Measurements from ENCODE around the gene C12orf43.

The C12orf43 gene

DNA sequence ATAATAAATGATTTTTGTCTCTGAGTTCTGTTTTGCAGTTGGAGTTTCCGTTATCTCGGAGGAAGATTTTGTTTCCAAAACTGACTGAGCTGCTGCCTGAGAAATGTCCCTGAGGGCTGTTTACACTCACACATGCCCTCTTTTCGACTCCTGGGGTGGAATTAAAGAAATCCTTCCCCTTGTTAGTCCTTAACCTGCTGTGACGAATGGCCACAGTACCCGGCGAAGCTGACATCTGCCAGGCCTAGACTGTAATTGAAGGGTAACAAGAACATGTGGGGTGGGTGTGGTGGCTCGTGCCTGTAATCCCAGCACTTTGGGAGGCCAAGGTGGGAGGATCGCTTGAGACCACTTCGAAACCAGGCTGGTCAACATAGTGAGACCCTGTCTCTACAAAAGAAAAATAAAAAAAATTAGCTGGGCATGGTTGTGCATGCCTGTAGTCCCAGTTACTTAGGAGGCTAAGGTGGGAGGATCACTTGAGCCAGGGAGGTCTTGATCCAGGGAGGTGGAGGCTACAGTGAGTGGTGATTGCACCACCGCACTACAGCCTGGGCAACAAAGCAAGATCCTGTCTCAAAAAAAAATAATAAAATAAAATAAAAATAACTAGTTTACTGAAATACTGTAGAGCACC is 14.4 kb upstream of the C12orf43 start:
- no peak for FAIRE-seq

DNA sequence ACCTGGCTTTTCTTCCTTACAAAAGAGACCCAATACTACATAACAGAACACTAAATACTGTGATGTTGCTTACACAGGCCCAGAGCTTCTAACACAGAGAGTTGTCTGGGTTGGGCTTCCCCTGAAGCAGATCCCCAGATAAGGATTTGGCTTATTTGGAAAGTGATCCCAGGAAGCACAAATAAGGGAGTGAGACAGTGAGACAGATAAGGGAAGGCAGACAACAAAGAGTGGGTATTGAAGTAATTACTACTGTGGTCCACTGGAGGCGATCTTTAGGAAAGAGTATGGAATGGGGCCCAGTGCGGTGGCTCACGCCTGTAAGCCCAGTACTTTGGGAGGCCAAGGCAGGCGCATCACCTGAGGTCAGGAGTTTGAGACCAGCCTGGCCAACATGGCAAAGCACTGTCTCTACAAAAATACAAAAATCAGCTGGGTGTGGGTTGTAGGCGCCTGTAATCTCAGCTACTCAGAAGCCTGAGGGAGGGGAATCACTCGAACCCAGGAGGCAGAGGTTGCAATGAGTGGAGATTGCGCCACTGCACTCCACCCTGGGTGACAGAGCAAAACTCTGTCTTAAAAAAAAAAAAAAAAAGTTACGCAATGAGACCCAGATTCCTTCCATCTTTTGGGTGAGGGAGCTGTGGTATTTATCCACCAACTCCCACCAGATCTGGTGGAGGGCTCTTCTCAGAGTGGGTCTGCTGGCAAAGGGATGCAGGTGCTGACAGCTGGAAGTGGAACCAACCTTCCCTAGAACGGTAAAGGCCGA is 10.2 kb upstream of the C12orf43 start:
- no peak for FAIRE-seq

GRCh38 chr12:121025442-121026226 is 9.3 kb upstream of the C12orf43 start:
- FAIRE-seq: no peak

- no peak for FAIRE-seq
These were observed 7.5 kb upstream of the C12orf43 start for GRCh38 chr12:121023799-121024198.

DNA sequence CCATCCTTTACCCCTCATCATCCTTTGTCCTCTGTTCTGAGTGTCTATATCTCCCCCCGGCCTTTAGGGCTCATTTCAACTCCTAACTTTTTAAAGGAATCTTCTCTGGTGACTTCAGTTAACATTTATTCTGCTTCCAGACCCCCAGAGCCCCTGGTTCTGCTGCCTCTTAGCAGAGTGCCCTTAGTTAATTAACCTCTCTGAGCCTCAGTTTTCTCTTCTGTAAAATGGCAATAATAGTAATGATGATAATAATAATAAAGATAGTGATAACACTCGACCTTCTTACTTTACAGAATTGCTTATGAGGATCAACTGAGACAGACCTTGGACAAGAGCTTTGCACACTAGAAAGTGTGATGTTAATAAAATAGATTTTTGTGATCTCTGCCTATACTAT is 6.4 kb upstream of the C12orf43 start:
- no peak for FAIRE-seq

DNA sequence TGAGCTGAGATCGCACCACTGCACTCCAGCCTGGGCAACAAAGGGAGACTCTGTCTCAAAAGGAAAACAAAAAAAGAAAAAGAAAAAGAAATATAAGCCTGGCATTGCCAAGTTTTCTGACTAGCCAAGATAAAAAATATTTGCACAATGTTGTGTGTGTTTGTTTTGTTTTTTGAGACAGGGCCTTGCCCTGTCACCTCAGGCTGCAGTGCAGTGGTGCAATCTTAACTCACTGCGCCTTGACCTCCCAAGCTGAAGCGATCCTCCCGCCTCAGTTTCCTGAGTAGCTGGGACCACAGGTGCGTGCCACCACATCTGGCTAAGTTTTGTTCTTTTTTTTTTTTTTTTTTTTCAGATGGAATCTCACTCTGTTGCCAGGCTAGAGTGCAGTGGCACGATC is 5.5 kb upstream of the C12orf43 start:
- FAIRE-seq: no peak

GRCh38 chr12:121018860-121019617 is 2.8 kb upstream of the C12orf43 start:
- no peak for FAIRE-seq

DNA sequence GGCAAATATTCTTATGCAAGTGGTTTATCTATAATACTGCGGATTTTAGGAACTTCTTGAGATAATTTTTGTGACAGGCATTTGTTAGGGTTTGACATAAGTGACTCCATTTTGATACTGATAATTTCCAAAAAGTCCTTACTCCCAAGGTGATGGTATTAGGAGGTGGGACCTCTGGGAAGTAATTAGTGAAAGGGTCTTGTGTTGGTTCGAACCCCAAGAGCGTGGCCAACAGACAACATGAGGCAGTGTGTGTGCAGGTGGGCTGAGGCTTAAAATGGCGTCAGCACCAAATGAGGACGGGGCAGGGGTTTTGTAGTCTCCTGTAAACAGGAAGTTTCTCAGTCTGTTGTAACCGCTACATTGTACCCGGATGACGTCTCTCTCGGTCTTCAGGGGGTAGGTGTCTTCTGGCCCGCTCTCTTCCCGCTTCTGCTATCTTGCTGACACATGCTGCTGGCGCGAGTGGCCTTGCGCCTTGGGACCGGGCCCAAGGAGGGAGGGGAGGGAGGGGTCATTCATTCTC is 1.7 kb upstream of the C12orf43 start:
- FAIRE-seq: no peak

DNA sequence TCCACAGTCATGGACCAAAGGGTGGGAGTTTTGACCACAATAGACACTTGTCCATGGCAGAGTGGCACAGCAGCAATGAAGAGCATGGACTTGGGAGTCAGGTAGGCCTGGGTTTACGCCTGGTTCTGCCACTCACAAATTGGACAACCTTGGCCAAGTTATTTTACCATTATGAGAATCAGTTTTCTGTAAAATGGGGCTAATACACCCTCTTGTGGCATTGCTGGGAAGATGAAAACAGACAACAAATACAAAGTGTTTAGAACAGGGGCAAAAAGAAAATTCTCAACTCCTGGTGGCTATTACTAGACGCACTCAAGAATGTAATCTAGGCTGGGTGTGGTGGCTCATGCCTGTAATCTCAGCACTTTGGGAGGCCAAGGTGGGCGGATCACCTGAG is 2.6 kb downstream of the C12orf43 start:
- no peak for FAIRE-seq

DNA sequence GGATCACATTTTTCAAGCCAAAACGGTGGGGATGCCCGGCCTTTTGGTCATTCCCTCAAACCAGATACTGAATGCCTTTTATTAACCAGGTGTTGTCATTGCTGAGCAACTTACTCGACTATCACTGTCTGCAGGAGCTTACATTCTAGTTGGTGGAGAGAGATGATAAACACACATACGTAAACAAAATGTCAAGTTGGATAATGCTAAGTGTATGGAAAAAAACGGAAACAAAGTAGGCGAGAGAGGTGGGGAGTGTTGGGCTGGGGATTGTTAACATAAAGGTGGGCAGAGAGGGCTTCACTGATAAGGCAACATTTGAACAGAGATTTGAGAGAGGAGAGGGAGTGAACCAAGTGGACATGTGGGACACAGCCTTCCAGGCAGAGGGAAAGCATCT is 4.5 kb downstream of the C12orf43 start:
- no peak for FAIRE-seq

DNA sequence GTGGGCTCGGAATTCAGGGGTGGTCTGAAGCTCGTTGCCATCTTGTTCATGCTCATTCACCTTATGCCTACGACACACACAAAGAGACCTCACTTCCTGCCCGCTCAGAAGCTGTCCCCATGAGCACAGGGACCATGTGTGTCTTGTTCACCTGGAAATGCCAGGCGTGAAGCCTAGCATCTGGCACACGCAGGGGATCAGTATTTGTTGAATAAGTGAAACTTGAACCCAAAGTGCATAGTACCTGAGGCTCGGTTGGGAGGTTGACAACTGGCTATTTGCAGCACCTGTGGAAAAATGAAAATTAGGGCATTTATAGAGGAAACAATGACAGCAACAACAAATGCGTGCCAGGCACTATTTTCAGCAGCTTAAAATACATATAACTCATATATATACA is 5.4 kb downstream of the C12orf43 start:
- no peak for FAIRE-seq

DNA sequence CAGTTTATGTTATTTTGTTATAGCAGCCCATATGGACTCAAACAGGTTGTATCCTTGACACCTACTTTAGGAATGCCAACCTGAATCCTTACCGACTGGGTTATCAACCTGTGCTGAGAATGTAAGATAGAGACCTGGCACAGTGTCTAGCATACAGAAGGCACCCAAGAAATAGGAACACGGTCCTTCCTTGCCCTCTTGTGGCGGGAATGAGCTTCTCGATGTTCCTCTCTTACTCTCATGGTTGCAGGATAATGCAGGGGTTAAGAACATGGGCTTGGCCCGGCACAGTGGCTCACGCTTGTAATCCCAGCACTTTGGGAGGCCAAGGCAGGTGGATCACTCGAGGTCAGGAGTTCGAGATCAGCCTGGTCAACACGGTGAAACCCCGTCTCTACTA is 6.5 kb downstream of the C12orf43 start:
- no peak for FAIRE-seq

DNA sequence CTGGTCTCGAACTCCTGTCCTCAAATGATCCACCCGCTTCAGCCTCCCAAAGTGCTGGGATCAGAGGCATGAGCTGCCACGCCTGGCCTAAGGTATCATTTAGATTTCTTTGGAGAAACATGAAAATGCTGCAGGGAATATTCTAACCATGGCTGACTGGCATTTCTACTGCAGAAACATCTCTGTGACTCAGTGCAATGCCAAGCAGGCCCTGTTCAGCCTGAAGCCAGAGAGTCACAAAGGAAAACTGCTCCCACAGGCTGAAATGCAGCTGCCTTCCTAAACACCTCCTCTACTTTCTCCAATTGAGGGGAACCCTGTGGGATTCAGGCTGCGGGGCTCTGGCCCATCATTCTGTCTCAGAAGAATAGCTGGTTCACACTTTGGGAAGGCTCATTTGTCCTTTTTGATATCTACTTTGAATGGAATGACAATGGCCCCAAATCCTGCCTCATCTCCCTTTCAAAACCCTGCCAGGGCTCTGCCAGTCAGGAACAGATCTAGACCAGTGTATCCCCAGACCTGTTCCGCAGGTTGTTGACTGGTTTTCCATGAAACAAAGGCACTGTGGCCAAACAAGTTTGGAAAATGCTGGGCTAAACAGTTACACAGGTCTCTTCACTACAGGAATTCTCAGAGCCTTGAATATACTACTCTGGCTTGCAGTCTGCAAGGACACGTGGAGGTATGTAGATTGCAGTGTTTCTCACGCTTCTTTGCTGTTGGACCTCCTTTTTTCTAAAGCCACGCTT is 7.8 kb downstream of the C12orf43 start:
- no peak for FAIRE-seq

DNA sequence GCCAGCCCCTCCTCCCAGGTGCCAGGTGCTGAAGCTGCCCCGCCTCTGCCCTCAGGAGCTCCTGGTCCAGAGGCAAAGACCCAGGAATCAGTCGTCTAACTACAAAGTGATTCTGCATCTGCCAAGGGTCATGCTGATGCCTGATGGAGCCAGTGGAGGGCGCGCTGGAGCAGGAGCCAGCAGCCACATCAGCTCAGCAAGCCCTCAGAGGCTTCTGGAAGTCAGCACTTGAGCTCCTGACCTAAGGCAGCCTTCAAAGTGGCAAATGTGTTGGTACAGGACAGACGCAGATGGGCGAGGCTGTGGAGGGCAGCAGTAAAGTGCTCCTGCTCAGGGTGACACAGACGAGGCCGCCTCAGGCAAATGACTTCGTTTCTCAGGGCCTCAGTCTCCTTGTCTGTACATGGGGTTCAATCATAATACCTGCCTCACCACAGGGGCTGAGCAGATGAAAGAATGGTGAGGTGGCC is 10.9 kb downstream of the C12orf43 start:
- no peak for FAIRE-seq

- FAIRE-seq: no peak
These were observed 12.0 kb downstream of the C12orf43 start for GRCh38 chr12:121004253-121004815.

DNA sequence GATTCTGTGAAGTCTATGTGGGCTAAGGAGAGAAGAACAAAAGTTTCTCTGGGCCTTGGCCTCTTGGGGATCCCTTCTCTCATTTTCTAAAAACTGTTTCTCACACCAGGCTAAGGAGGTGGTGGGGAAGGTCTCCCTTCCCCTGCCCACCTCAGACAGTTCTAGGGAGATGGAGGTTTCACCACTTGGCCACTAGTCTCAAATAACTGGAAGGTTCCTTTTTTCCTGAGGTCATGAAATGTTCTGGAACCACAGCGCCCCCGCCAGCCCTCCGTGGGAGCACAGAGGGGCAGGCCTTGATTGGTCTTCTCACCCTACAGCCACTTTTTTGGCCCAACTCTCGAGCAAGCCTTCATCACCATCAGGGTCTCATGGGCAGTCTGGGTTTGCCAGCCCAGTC is 12.6 kb downstream of the C12orf43 start:
- FAIRE-seq: no peak

DNA sequence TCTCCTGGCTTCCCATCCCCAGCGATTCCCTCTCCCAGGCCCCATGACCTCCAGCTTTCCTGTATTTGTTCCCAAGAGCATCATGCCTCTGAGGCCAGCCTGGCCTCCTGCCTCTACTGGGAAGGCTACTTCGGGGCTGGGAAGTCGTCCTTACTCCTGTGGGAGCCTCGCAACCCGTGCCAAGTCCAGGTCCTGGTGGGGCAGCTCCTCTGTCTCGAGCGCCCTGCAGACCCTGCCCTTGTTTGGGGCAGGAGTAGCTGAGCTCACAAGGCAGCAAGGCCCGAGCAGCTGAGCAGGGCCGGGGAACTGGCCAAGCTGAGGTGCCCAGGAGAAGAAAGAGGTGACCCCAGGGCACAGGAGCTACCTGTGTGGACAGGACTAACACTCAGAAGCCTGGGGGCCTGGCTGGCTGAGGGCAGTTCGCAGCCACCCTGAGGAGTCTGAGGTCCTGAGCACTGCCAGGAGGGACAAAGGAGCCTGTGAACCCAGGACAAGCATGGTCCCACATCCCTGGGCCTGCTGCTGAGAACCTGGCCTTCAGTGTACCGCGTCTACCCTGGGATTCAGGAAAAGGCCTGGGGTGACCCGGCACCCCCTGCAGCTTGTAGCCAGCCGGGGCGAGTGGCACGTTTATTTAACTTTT is 14.3 kb downstream of the C12orf43 start:
- FAIRE-seq: no peak

- no peak for FAIRE-seq
These were observed 15.2 kb downstream of the C12orf43 start for GRCh38 chr12:121001060-121001459.

DNA sequence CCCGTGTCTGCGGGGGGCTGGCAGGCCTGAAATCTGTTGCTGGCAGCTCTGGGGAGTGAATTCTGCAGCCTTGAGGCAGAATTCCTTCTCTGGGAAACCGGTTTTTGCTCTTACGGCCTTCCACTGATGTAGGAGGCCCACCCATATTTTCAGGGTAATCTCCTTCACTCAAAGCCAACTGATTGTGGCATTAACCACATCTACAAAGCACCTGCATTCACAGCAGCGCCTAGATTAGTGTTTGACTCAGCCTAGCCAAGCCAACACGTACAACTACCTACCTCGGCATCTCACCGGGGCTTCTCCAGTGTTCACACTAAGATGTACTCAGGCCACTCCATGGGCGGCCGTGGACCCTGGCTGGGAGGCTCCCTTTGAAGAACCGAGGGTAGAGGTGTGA is 15.8 kb downstream of the C12orf43 start:
- no peak for FAIRE-seq

DNA sequence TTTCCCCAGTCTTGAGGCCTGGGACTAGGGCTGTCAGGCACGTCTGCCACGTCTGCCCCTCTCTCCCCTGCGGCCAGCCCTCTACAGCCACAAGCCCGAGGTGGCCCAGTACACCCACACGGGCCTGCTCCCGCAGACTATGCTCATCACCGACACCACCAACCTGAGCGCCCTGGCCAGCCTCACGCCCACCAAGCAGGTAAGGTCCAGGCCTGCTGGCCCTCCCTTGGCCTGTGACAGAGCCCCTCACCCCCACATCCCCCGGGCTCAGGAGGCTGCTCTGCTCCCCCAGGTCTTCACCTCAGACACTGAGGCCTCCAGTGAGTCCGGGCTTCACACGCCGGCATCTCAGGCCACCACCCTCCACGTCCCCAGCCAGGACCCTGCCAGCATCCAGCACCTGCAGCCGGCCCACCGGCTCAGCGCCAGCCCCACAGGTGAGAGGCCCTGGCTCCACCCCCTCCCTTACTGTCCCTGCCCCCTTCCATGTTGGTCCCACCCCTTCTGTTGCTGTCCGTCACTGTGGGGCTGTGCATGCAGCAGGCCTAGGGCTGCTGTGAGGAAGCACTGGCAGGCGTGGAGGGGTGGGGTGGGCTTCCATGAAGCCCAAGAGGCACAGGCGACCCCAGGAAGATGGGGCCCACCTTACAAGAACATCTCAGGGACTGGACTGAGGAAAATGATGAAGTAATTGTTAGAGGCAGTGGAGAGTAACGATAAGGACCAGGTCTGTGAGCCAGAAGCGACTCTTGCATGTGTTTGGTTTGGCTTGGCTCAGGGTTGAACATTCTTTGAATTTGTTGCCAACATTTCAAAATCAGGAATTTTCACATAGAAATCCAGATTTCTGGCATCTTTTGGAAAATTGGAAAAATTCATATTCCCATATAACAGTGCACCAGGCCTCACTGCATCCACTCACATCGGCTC is 16.8 kb downstream of the C12orf43 start:
- no peak for FAIRE-seq
